H9 (cell line): ENCODE data around the gene OSR1. TPM values are rescaled to one million over a fixed set of nuclear protein-coding genes. Genes with fewer than 3 reads are reported as not detected.
A peak's percentile ranks its signal among the peaks of the same experiment; 100 is the strongest.

Experiments used
- DNase-seq: peaks from one replicate; pipeline ENCODE4 v3.0.0-alpha.2; 2017
- H2AFZ ChIP-seq: one replicate; pipeline ENCODE4 v1.6.1; 2013; ENCODE audit warnings: mild to moderate bottlenecking, low read length, control low read depth, moderate library complexity
- H2AK5ac ChIP-seq: 2 replicates; pipeline ENCODE4 v1.6.1; 2013; ENCODE audit warnings: low read length, control low read depth, mixed read lengths; ENCODE audit not compliant: insufficient read length
- H2BK120ac ChIP-seq: one replicate; pipeline ENCODE4 v1.6.1; 2013; ENCODE audit warnings: low read depth, mild to moderate bottlenecking, low read length, control low read depth, inconsistent platforms; ENCODE audit not compliant: poor library complexity, severe bottlenecking
- H2BK12ac ChIP-seq: 2 replicates; pipeline ENCODE4 v1.6.1; 2013; ENCODE audit warnings: low read length, control low read depth, mixed read lengths, low read depth; ENCODE audit not compliant: insufficient read length
- H2BK15ac ChIP-seq: 2 replicates; pipeline ENCODE4 v1.6.1; 2013; ENCODE audit warnings: low read depth, low read length, control low read depth
- H2BK20ac ChIP-seq: one replicate; pipeline ENCODE4 v1.6.1; 2013; ENCODE audit warnings: low read depth, mild to moderate bottlenecking, low read length, control low read depth, inconsistent platforms; ENCODE audit not compliant: poor library complexity, severe bottlenecking
- H2BK5ac ChIP-seq: 2 replicates; pipeline ENCODE4 v1.6.1; 2013; ENCODE audit warnings: low read length, control low read depth, mixed read lengths; ENCODE audit not compliant: insufficient read length
- H3K14ac ChIP-seq: 2 replicates; pipeline ENCODE4 v1.6.1; 2013; ENCODE audit warnings: low read length, control low read depth; ENCODE audit not compliant: insufficient read depth
- H3K18ac ChIP-seq: 2 replicates; pipeline ENCODE4 v1.6.1; 2013; ENCODE audit warnings: low read depth, mild to moderate bottlenecking, mixed read lengths, low read length, control low read depth; ENCODE audit not compliant: insufficient read length
- H3K23ac ChIP-seq: 2 replicates; pipeline ENCODE4 v1.6.1; 2013; ENCODE audit warnings: low read length, control low read depth, mixed read lengths, low read depth; ENCODE audit not compliant: insufficient read length
- H3K23me2 ChIP-seq: 2 replicates; pipeline ENCODE4 v1.6.1; 2013; ENCODE audit warnings: low read depth, mild to moderate bottlenecking, mixed read lengths, low read length, control low read depth; ENCODE audit not compliant: insufficient read length, poor library complexity, severe bottlenecking
- H3K27ac ChIP-seq: 2 replicates; pipeline ENCODE4 v1.5.1; 2013; ENCODE audit warnings: low read length, control low read depth, mixed read lengths, low read depth; ENCODE audit not compliant: insufficient read length
- H3K27me3 ChIP-seq: 2 replicates; pipeline ENCODE4 v1.6.1; 2013; ENCODE audit warnings: low read length, control low read depth, inconsistent platforms; ENCODE audit not compliant: insufficient read depth
- H3K4ac ChIP-seq: 2 replicates; pipeline ENCODE4 v1.6.1; 2013; ENCODE audit warnings: low read depth, mild to moderate bottlenecking, control low read depth, inconsistent platforms, low read length, moderate library complexity
- H3K4me1 ChIP-seq: 2 replicates; pipeline ENCODE4 v1.6.1; 2013; ENCODE audit warnings: low read length, control low read depth, inconsistent platforms; ENCODE audit not compliant: insufficient read depth
- H3K4me2 ChIP-seq: 2 replicates; pipeline ENCODE4 v1.6.1; 2013; ENCODE audit warnings: low read length, control low read depth, mixed read lengths; ENCODE audit not compliant: insufficient read length, insufficient read depth
- H3K56ac ChIP-seq: 2 replicates; pipeline ENCODE4 v1.6.1; 2013; ENCODE audit warnings: low read depth, mild to moderate bottlenecking, mixed read lengths, low read length, control low read depth; ENCODE audit not compliant: insufficient read length
- H3K79me1 ChIP-seq: 2 replicates; pipeline ENCODE4 v1.6.1; 2013; ENCODE audit warnings: low read depth, mild to moderate bottlenecking, moderate library complexity, low read length, control low read depth, inconsistent platforms; ENCODE audit not compliant: insufficient read depth, poor library complexity, severe bottlenecking
- H3K79me2 ChIP-seq: 2 replicates; pipeline ENCODE4 v1.6.1; 2013; ENCODE audit warnings: low read length, control low read depth, inconsistent platforms; ENCODE audit not compliant: insufficient read depth
- H3K9ac ChIP-seq: 2 replicates; pipeline ENCODE4 v1.6.1; 2013; ENCODE audit warnings: low read length, control low read depth, mixed read lengths; ENCODE audit not compliant: insufficient read length; ENCODE audit errors: extremely low read depth
- H3K9me3 ChIP-seq: one replicate; pipeline ENCODE4 v1.6.1; 2013; ENCODE audit warnings: low read depth, low read length, inconsistent platforms; ENCODE audit not compliant: control insufficient read depth
- H3T11ph ChIP-seq: one replicate; pipeline ENCODE4 v1.6.1; 2013; ENCODE audit warnings: mild to moderate bottlenecking, low read length, control low read depth, inconsistent platforms
- H4K20me1 ChIP-seq: one replicate; pipeline ENCODE4 v1.6.1; 2013; ENCODE audit not compliant: control insufficient read depth, insufficient read length, insufficient read depth
- H4K5ac ChIP-seq: 2 replicates; pipeline ENCODE4 v1.6.1; 2013; ENCODE audit warnings: low read depth, mild to moderate bottlenecking, mixed read lengths, low read length, control low read depth; ENCODE audit not compliant: insufficient read length
- H4K8ac ChIP-seq: replicated peaks from 2 replicates; pipeline ENCODE4 v1.6.1; 2013; ENCODE audit warnings: low read length, control low read depth, mixed read lengths, low read depth; ENCODE audit not compliant: insufficient read length
- H4K91ac ChIP-seq: 2 replicates; pipeline ENCODE4 v1.6.1; 2013; ENCODE audit warnings: low read depth, mild to moderate bottlenecking, moderate library complexity, mixed read lengths, low read length, control low read depth; ENCODE audit not compliant: insufficient read length
- H3K27ac Mint-ChIP-seq, 3 experiments: 2 replicates in 2 of 3; 3 replicates in 1 of 3; pipeline ENCODE4 v1.8.0; 2020 to 2021; ENCODE audit warnings: mixed read lengths in 3 of 3, mild to moderate bottlenecking in 1 of 3, moderate library complexity in 1 of 3
- H3K27me3 Mint-ChIP-seq: 2 replicates; pipeline ENCODE4 v1.8.0; 2021; ENCODE audit warnings: low read depth, mild to moderate bottlenecking, moderate library complexity, mixed read lengths
- H3K36me3 Mint-ChIP-seq, 3 experiments: 2 replicates in 2 of 3; 3 replicates in 1 of 3; pipeline ENCODE4 v1.8.0; 2020 to 2021; ENCODE audit warnings: low read depth in 3 of 3, mixed read lengths in 3 of 3; ENCODE audit not compliant: insufficient read depth in 1 of 3
- H3K4me1 Mint-ChIP-seq, 2 experiments: 2 replicates each; pipeline ENCODE4 v1.8.0; 2020; ENCODE audit warnings: mixed read lengths in 2 of 2
- H3K4me3 Mint-ChIP-seq, 2 experiments: 2 replicates in 1 of 2; 3 replicates in 1 of 2; pipeline ENCODE4 v1.8.0; 2020 to 2021; ENCODE audit warnings: mild to moderate bottlenecking in 2 of 2, mixed read lengths in 2 of 2, moderate library complexity in 1 of 2
- H3K9me3 Mint-ChIP-seq, 2 experiments: 2 replicates in 1 of 2; 3 replicates in 1 of 2; pipeline ENCODE4 v1.8.0; 2020; ENCODE audit warnings: mild to moderate bottlenecking in 2 of 2, mixed read lengths in 2 of 2, moderate library complexity in 1 of 2
- CTCF ChIP-seq: fragments of 200-600 bp; sonication (generic); conservative IDR thresholded peaks from 3 replicates; pipeline ENCODE4 v1.8.0; 2021; ENCODE audit warnings: antibody characterized with exemption, mild to moderate bottlenecking
- WGBS: extraction: QIAGEN DNeasy Blood & Tissue Kit; methylation state at CpG from one replicate; pipeline ENCODE4 v1.1.7; 2013; ENCODE audit warnings: missing lambda C conversion rate, low lambda C conversion rate, mixed read lengths; ENCODE audit not compliant: insufficient read length; ENCODE audit errors: extremely low coverage; 5-methylcytosine and 5-hydroxymethylcytosine counted together
- long read RNA-seq: library from polyadenylated mRNA; unstranded; transcript quantifications from one replicate; pipeline ENCODE4 v2.0.0, GENCODE V29; 2020
- total RNA-seq: library from RNA; stranded (reverse); gene quantifications from 2 replicates; pipeline ENCODE4 v1.2.1, GENCODE V29; 2021

OSR1 gene
- 0.24 and 0.35 TPM in 2 replicates for total RNA-seq
- long read RNA-seq: 0 reads

GRCh38 chr2:19358242-19359020, at the start of gene OSR1:
OSR1 (minus strand) TSS chr2:19358623; CDS start chr2:19353805, 4,818 bp downstream.
- no peak within 1 kb of the TSS for H3K27ac ChIP-seq
- peaks cover 25% of the 10 kb centered on the region for H3K23me2 ChIP-seq
- H3K4me3 Mint-ChIP-seq: peak within 1 kb of the TSS; percentile 60 to 76
- no peak within 1 kb of the TSS for H4K8ac ChIP-seq
- H3K27me3 Mint-ChIP-seq: peaks cover 99% of the 10 kb centered on the region
- H3K4me2 ChIP-seq: peak within 1 kb of the TSS; percentile 69
- H3K56ac ChIP-seq: no peak within 1 kb of the TSS
- H3K27ac Mint-ChIP-seq: no peak within 1 kb of the TSS
- no peaks in the 10 kb centered on the region for H3K9me3 ChIP-seq
- H3K4ac ChIP-seq: no peak within 1 kb of the TSS
- no peaks in the 10 kb centered on the region; a peak in 2 of 5 replicates for H3K9me3 Mint-ChIP-seq
- no peak within 1 kb of the TSS; the same call in 1 of the 2 replicates for H3K14ac ChIP-seq
- no peak within 1 kb of the TSS for H2AK5ac ChIP-seq
- H2BK120ac ChIP-seq: no peak within 1 kb of the TSS
- no peak within 1 kb of the TSS for H2BK12ac ChIP-seq
- no peak for TF ChIP-seq CTCF
- H3K4me1 ChIP-seq: no peaks in the 10 kb centered on the region; the same call in 1 of the 2 replicates
- no peaks in the 10 kb centered on the region for H3K79me2 ChIP-seq
- H3K18ac ChIP-seq: no peak within 1 kb of the TSS
- no peak within 1 kb of the TSS for H3T11ph ChIP-seq
- no peak within 1 kb of the TSS for H2AFZ ChIP-seq
- H3K9ac ChIP-seq: no peak within 1 kb of the TSS
- no peak within 1 kb of the TSS for H4K5ac ChIP-seq
- H3K36me3 Mint-ChIP-seq: no peaks in the 10 kb centered on the region
- no peaks in the 10 kb centered on the region for H4K20me1 ChIP-seq
- no peak within 1 kb of the TSS; the same call in 1 of the 2 replicates for H2BK15ac ChIP-seq
- no peak within 1 kb of the TSS for H3K23ac ChIP-seq
- no peak within 1 kb of the TSS for H2BK20ac ChIP-seq
- H3K79me1 ChIP-seq: no peaks in the 10 kb centered on the region
- peaks cover 36 to 50% of the 10 kb centered on the region in 2 experiments for H3K4me1 Mint-ChIP-seq
- no peak within 1 kb of the TSS for H4K91ac ChIP-seq
- no peak within 1 kb of the TSS for H2BK5ac ChIP-seq
- H3K27me3 ChIP-seq: peaks cover 96% of the 10 kb centered on the region
- peak; percentile 85 for DNase-seq
- no CpG with 5 or more reads among the region's 51 CpGs for WGBS
